Spleen (tissue), 7 donors: ENCODE measurements around the gene CIZ1.

ENCODE experiments used
- CTCF ChIP-seq, 11 experiments: fragments of 200-600 bp in 7 of 11; fragments of 450-650 bp in 4 of 11; sonication (generic) in 4 of 11; IDR thresholded peaks in 8 of 11; conservative IDR thresholded peaks in 3 of 11; 1 replicate in 7 of 11; 2 replicates in 4 of 11; pipeline versions ENCODE4 v1.4.0 to v1.8.0; 2016 to 2021; ENCODE audit warnings: antibody characterized with exemption in 11 of 11, inconsistent platforms in 4 of 11, mild to moderate bottlenecking in 1 of 11
- POLR2A ChIP-seq, 3 donors: fragments of 450-650 bp; IDR thresholded peaks; one replicate each; pipeline ENCODE4 v1.5.1; 2017; ENCODE audit warnings: antibody characterized with exemption in 3 of 3, mild to moderate bottlenecking in 1 of 3
- POLR2AphosphoS5 ChIP-seq, 3 donors: sonication (generic); formaldehyde crosslinking; IDR thresholded peaks; one replicate each; pipeline ENCODE4 v1.5.1; 2017; ENCODE audit warnings: antibody characterized with exemption in 3 of 3
- donor health status: DM: no; HTN: no; CAD: no; lungs with moderate emphysema.
- donor health status: DM: no; HTN: no; CAD: no.
- donor health status: DM: no; HTN: no; CAD: no.

- TF ChIP-seq POLR2A (IDR thresholded peaks at IDR 0.05) (no peak), CTCF (IDR thresholded peaks at IDR 0.05 in 8 of 11, conservative IDR thresholded peaks at IDR 0.05 in 3 of 11) (no peak), POLR2AphosphoS5 (IDR thresholded peaks at IDR 0.05) (no peak)
Observed at GRCh38 chr9:128146591-128147120, 44.7 kb downstream of the CIZ1 start.
